Measurements from ENCODE around the gene ZFR2.

The ZFR2 gene

GRCh38 chr19:3873151-3873550, 4.3 kb upstream of the ZFR2 start:
- no peak for DNase-seq

- no peak for DNase-seq
Observed at GRCh38 chr19:3867971-3868769, 668 bp downstream of the ZFR2 start.

GRCh38 chr19:3866910-3867638, 1.8 kb downstream of the ZFR2 start:
- no peak for DNase-seq

GRCh38 chr19:3863648-3864047, 5.2 kb downstream of the ZFR2 start:
- no peak for DNase-seq

- no peak for DNase-seq
Observed at GRCh38 chr19:3862826-3863500, 5.9 kb downstream of the ZFR2 start.

GRCh38 chr19:3860499-3860898, 8.3 kb downstream of the ZFR2 start:
- no peak for DNase-seq

GRCh38 chr19:3857449-3858003, 11.3 kb downstream of the ZFR2 start:
- DNase-seq, result no peak

GRCh38 chr19:3855320-3855719, 13.5 kb downstream of the ZFR2 start:
- DNase-seq, result peak in 1 of 2 experiments; percentile 13

- DNase-seq, result peak; percentile 7 to 16
Observed at GRCh38 chr19:3852614-3853254, 16.1 kb downstream of the ZFR2 start.

- DNase-seq, result no peak
Observed at GRCh38 chr19:3852177-3852511, 16.7 kb downstream of the ZFR2 start.

GRCh38 chr19:3851254-3852176, 17.3 kb downstream of the ZFR2 start:
- DNase-seq, result no peak

- no peak for DNase-seq
Observed at GRCh38 chr19:3850320-3850972, 18.4 kb downstream of the ZFR2 start.

- DNase-seq, result no peak
Observed at GRCh38 chr19:3849787-3850186, 19.1 kb downstream of the ZFR2 start.

GRCh38 chr19:3849092-3849491, 19.7 kb downstream of the ZFR2 start:
- DNase-seq, result peak; percentile 32 to 34

GRCh38 chr19:3844596-3844995, 24.2 kb downstream of the ZFR2 start:
- no peak for DNase-seq

GRCh38 chr19:3842948-3843347, 25.9 kb downstream of the ZFR2 start:
- no peak for DNase-seq

GRCh38 chr19:3840804-3841203, 28.0 kb downstream of the ZFR2 start:
- no peak for DNase-seq

- DNase-seq, result no peak
Observed at GRCh38 chr19:3839941-3840340, 28.9 kb downstream of the ZFR2 start.

- no peak for DNase-seq
Observed at GRCh38 chr19:3838661-3839060, 30.2 kb downstream of the ZFR2 start.

- no peak for DNase-seq
Observed at GRCh38 chr19:3837922-3838321, 30.9 kb downstream of the ZFR2 start.

GRCh38 chr19:3837332-3837731, 31.5 kb downstream of the ZFR2 start:
- no peak for DNase-seq

Data from activated CD4-positive, alpha-beta T cell treated with anti-CD3 and anti-CD28 coated beads, Interleukin-2, amount 50 U/mL, for 48 hours (primary cell).